GM12872 (cell line): Measurements from ENCODE around the gene TRIP12.

Experiments
- CTCF ChIP-seq: IDR thresholded peaks from 3 replicates; pipeline ENCODE4 v1.5.1; 2011; ENCODE audit warnings: low read depth, mild to moderate bottlenecking, low read length, moderate library complexity; ENCODE audit not compliant: insufficient read depth

The TRIP12 gene

DNA sequence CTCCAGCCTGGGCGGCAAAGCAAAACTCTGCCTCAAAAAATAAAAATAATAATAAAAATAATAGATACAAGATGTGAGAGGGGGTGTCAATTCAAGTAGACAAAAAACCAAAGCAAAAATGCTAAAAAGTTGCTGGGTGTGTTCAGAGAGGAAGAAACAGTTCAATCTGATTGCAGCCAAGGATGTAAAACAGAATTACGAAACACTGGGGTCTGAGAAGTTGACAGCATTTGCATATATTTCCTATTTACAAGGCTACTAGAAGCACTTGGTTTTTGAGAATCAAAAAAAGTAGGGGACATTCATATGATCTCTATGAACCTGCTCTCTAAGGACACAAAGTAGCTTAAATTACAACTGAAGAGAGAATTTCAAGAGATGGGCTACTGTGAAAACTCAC is 7.6 kb downstream of the TRIP12 start:
- TF ChIP-seq CTCF: no peak

- peak; percentile 65 for TF ChIP-seq CTCF
Observed at GRCh38 chr2:229910832-229911412, 10.9 kb downstream of the TRIP12 start.

GRCh38 chr2:229910147-229910831 is 11.5 kb downstream of the TRIP12 start:
- no peak for TF ChIP-seq CTCF

- no peak for TF ChIP-seq CTCF
Observed at GRCh38 chr2:229909090-229909489, 12.7 kb downstream of the TRIP12 start.

DNA sequence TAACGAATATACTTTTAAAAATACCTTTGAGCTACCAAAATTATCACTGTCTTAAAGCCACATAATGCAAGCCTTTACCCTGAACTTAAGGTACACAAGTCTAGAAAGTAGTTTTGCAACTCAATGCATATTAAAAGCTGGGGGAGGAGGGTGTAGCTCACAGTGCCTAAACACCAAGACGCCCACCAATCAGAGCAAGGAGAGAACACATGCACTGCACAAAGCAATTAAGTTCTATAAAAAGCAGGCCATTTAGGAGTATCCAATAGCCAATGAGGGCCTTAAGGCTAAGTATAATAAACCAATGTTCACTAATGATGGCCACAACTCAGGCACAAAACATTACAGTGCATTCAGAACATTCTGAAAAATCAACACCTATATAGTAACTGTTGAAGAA is 16.2 kb downstream of the TRIP12 start:
- TF ChIP-seq CTCF: no peak

- no peak for TF ChIP-seq CTCF
Observed at GRCh38 chr2:229903037-229903436, 18.8 kb downstream of the TRIP12 start.

GRCh38 chr2:229901819-229902218 is 20.0 kb downstream of the TRIP12 start:
- no peak for TF ChIP-seq CTCF
